ENCODE results near the gene MYH7. TPM values are rescaled to one million over a fixed set of nuclear protein-coding genes. Genes with fewer than 3 reads are reported as not detected.

MYH7 gene
- total RNA-seq, 6 experiments from 2014 or later = not detected

DNA sequence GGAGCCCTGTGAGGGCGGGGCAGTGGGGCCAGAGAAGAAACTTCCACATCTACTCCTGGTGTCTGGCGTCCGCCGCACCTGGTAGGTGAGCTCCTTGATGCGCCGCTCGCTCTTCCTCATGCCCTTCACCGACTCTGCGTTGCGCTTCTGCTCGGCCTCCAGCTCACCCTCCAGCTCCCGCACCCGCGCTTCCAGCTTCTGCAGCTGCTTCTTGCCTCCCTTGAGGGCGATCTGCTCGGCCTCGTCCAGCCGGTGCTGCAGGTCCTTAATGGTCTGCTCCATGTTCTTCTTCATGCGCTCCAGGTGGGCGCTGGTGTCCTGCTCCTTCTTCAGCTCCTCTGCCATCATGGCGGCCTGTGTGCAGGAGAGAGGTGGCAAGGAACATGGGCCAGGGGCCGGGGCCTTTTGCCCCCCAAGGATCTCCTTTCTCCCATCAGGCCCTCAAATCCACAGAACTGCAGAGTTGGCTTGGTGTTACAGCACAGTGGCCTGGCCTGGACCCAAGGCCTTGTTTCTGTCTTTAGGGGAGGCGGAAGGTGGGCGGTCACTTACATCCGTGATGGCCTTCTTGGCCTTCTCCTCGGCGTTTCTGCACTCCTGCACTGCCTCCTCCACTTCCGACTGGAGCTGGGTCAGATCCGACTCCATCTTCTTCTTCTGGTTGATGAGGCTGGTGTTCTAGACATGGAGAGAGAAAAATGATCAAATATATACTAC, 50.9 kb downstream of the MYH7 start:
- no peaks in the 10 kb centered on the region for H3K9me3 Mint-ChIP-seq
- no peak overlapping the region for H3K4me3 Mint-ChIP-seq
- no peak for DNase-seq
- H3K27me3 Mint-ChIP-seq (ENCODE audit: insufficient read depth) = peaks cover 35% of the 10 kb centered on the region
- no peak for TF ChIP-seq CTCF (IDR thresholded peaks at IDR 0.05)
- no peaks in the 10 kb centered on the region for H3K4me1 Mint-ChIP-seq (ENCODE audit: low read depth)
- no peaks in the 10 kb centered on the region for H3K36me3 Mint-ChIP-seq (ENCODE audit: low read depth)
- no peak overlapping the region for H3K27ac Mint-ChIP-seq

GRCh38 chr14:23382731-23383440, 52.6 kb downstream of the MYH7 start:
- DNase-seq = no peak
- Mint-ChIP-seq H3K4me1 (ENCODE audit: low read depth) (no peaks in the 10 kb centered on the region), H3K27me3 (ENCODE audit: insufficient read depth) (peaks cover 34% of the 10 kb centered on the region), H3K9me3 (no peaks in the 10 kb centered on the region), H3K4me3 (no peak overlapping the region), H3K27ac (no peak overlapping the region), H3K36me3 (ENCODE audit: low read depth) (no peaks in the 10 kb centered on the region)
- TF ChIP-seq CTCF (IDR thresholded peaks at IDR 0.05) = no peak

- Mint-ChIP-seq H3K4me1 (ENCODE audit: low read depth) (no peaks in the 10 kb centered on the region), H3K4me3 (no peak overlapping the region), H3K9me3 (no peaks in the 10 kb centered on the region), H3K27ac (no peak overlapping the region), H3K36me3 (ENCODE audit: low read depth) (no peaks in the 10 kb centered on the region), H3K27me3 (ENCODE audit: insufficient read depth) (peaks cover 34% of the 10 kb centered on the region)
- TF ChIP-seq CTCF (IDR thresholded peaks at IDR 0.05) = no peak
- no peak for DNase-seq
Observed at GRCh38 chr14:23382276-23382675, 53.2 kb downstream of the MYH7 start.

- no peak for DNase-seq
- H3K27me3 Mint-ChIP-seq (ENCODE audit: insufficient read depth) = peaks cover 36% of the 10 kb centered on the region
- H3K27ac Mint-ChIP-seq = no peak overlapping the region
- no peaks in the 10 kb centered on the region for H3K9me3 Mint-ChIP-seq
- H3K36me3 Mint-ChIP-seq (ENCODE audit: low read depth) = no peaks in the 10 kb centered on the region
- no peak for TF ChIP-seq CTCF (IDR thresholded peaks at IDR 0.05)
- no peaks in the 10 kb centered on the region for H3K4me1 Mint-ChIP-seq (ENCODE audit: low read depth)
- H3K4me3 Mint-ChIP-seq = no peak overlapping the region
Observed at GRCh38 chr14:23381871-23382270, 53.6 kb downstream of the MYH7 start.

DNA sequence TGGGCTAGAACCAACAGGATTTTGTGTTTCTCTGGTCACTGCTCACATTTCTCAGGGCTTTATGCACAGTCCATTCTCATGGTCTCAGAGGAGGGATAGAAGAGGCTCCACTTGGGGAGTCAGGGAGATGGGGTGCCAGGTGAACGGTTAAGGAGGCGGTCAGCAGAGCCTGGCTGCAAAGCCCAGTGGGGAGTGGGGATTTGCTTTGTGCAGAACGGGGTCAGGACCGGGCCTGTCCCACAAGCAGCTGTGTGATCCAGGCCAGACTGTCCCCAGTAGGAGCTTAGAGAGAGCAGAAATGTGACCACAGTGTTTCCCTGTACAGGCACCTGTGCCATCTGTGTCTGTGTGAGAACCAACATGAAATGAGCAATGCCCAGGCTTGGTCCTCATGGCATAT, 54.5 kb downstream of the MYH7 start:
- Mint-ChIP-seq H3K36me3 (ENCODE audit: low read depth) (no peaks in the 10 kb centered on the region), H3K4me1 (ENCODE audit: low read depth) (no peaks in the 10 kb centered on the region), H3K27ac (no peak overlapping the region), H3K9me3 (no peaks in the 10 kb centered on the region), H3K27me3 (ENCODE audit: insufficient read depth) (peaks cover 31% of the 10 kb centered on the region), H3K4me3 (no peak overlapping the region)
- no peak for DNase-seq
- no peak for TF ChIP-seq CTCF (IDR thresholded peaks at IDR 0.05)

Measured in HFFc6 (cell line).